AG09309 (cell line): Measurements from ENCODE around the gene P2RY11.

ENCODE experiments used
- DNase-seq: peaks from one replicate; pipeline ENCODE4 v3.0.0-alpha.2; 2010; ENCODE audit warnings: low read depth
- H3K4me3 ChIP-seq: 2 replicates; pipeline ENCODE4 v1.5.1; 2011; ENCODE audit warnings: mild to moderate bottlenecking, low read depth, low read length, moderate library complexity; ENCODE audit not compliant: control insufficient read depth
- CTCF ChIP-seq: IDR thresholded peaks from 2 replicates; pipeline ENCODE4 v1.5.1; 2011; ENCODE audit warnings: mild to moderate bottlenecking, low read depth, low read length, inconsistent platforms; ENCODE audit not compliant: insufficient read depth, control insufficient read depth; ENCODE audit errors: missing control alignments

The P2RY11 gene

GRCh38 chr19:10138879-10139795, 27.6 kb downstream of the P2RY11 start:
- no peak overlapping the region for H3K4me3 ChIP-seq
- DNase-seq, result no peak
- no peak for TF ChIP-seq CTCF

GRCh38 chr19:10139952-10140351, 28.5 kb downstream of the P2RY11 start:
- H3K4me3 ChIP-seq, result no peak overlapping the region
- no peak for DNase-seq
- TF ChIP-seq CTCF, result no peak

GRCh38 chr19:10141479-10141878, 30.0 kb downstream of the P2RY11 start:
- no peak for TF ChIP-seq CTCF
- no peak overlapping the region for H3K4me3 ChIP-seq
- DNase-seq, result no peak

GRCh38 chr19:10141973-10142372, 30.5 kb downstream of the P2RY11 start:
- no peak for TF ChIP-seq CTCF
- no peak for DNase-seq
- no peak overlapping the region for H3K4me3 ChIP-seq

- no peak overlapping the region for H3K4me3 ChIP-seq
- DNase-seq, result no peak
Observed at GRCh38 chr19:10142701-10143375, 31.3 kb downstream of the P2RY11 start.

GRCh38 chr19:10143681-10144080, 32.2 kb downstream of the P2RY11 start:
- no peak for DNase-seq
- TF ChIP-seq CTCF, result no peak
- H3K4me3 ChIP-seq, result no peak overlapping the region

More at GRCh38 chr19:10142701-10143375, 31.3 kb downstream of the P2RY11 start:
- no peak for TF ChIP-seq CTCF
